MM.1S (cell line): ENCODE data around the gene ADCY9.

ENCODE experiments used
- DNase-seq: peaks from one replicate; pipeline ENCODE4 v3.0.0-alpha.2; 2015
- H2AFZ ChIP-seq: fragments of 300-600 bp; sonication (generic); 2 replicates; pipeline ENCODE4 v1.6.0; 2016; ENCODE audit warnings: antibody characterized with exemption, low read length
- H3F3A ChIP-seq: fragments of 300-600 bp; sonication (generic); 2 replicates; pipeline ENCODE4 v1.6.1; 2016; ENCODE audit warnings: mild to moderate bottlenecking, antibody characterized with exemption, low read length, moderate library complexity, mixed read lengths; ENCODE audit not compliant: insufficient read depth
- H3K27ac ChIP-seq: fragments of 300-600 bp; sonication (generic); 2 replicates; pipeline ENCODE4 v1.5.1; 2016; ENCODE audit warnings: mild to moderate bottlenecking, low read length
- H3K27me3 ChIP-seq: fragments of 300-600 bp; sonication (generic); replicated peaks from 2 replicates; pipeline ENCODE4 v1.6.0; 2016; ENCODE audit warnings: low read length; ENCODE audit not compliant: insufficient read depth
- H3K36me3 ChIP-seq: fragments of 300-600 bp; sonication (generic); replicated peaks from 2 replicates; pipeline ENCODE4 v1.6.1; 2016; ENCODE audit warnings: mild to moderate bottlenecking, low read length, mixed read lengths; ENCODE audit not compliant: insufficient read depth
- H3K4me1 ChIP-seq: fragments of 300-600 bp; sonication (generic); 2 replicates; pipeline ENCODE4 v1.6.1; 2016; ENCODE audit warnings: low read length, mixed read lengths
- H3K4me2 ChIP-seq: fragments of 300-600 bp; sonication (generic); 2 replicates; pipeline ENCODE4 v1.6.0; 2016; ENCODE audit warnings: low read depth, low read length
- H3K4me3 ChIP-seq: fragments of 300-600 bp; sonication (generic); 2 replicates; pipeline ENCODE4 v1.5.1; 2016; ENCODE audit warnings: low read length, mixed read lengths
- H3K79me2 ChIP-seq: fragments of 300-600 bp; sonication (generic); 2 replicates; pipeline ENCODE4 v1.6.1; 2016; ENCODE audit warnings: mixed run types, low read length, mixed read lengths
- H3K9ac ChIP-seq: fragments of 300-600 bp; sonication (generic); 2 replicates; pipeline ENCODE4 v1.6.1; 2016; ENCODE audit warnings: low read length, mixed read lengths
- H3K9me2 ChIP-seq: fragments of 300-600 bp; sonication (generic); replicated peaks from 2 replicates; pipeline ENCODE4 v1.6.1; 2016; ENCODE audit warnings: mild to moderate bottlenecking, low read length, mixed read lengths; ENCODE audit not compliant: insufficient read depth
- H3K9me3 ChIP-seq: fragments of 300-600 bp; sonication (generic); replicated peaks from 2 replicates; pipeline ENCODE4 v1.6.1; 2016; ENCODE audit warnings: mild to moderate bottlenecking, low read length, mixed read lengths; ENCODE audit not compliant: insufficient read depth
- H4K20me1 ChIP-seq: fragments of 300-600 bp; sonication (generic); 2 replicates; pipeline ENCODE4 v1.6.1; 2016; ENCODE audit warnings: mild to moderate bottlenecking, low read length, moderate library complexity, mixed read lengths; ENCODE audit not compliant: insufficient read depth
- EZH2 ChIP-seq: fragments of 300-600 bp; sonication (generic); optimal IDR thresholded peaks from 2 replicates; pipeline ENCODE3; 2017; ENCODE audit warnings: low read depth, mild to moderate bottlenecking, antibody characterized with exemption, low read length, mixed read lengths
- EZH2phosphoT487 ChIP-seq: fragments of 300-600 bp; sonication (generic); IDR thresholded peaks from 2 replicates; pipeline ENCODE4 v1.6.1; 2018; ENCODE audit warnings: antibody characterized with exemption, low read length
- TF ChIP-seq, protein P1 (sequence below): fragments of 300-600 bp; sonication (generic); IDR thresholded peaks from 2 replicates; pipeline ENCODE4 v1.5.1; 2016; ENCODE audit warnings: antibody characterized with exemption, low read length, mixed read lengths

The ADCY9 gene

DNA sequence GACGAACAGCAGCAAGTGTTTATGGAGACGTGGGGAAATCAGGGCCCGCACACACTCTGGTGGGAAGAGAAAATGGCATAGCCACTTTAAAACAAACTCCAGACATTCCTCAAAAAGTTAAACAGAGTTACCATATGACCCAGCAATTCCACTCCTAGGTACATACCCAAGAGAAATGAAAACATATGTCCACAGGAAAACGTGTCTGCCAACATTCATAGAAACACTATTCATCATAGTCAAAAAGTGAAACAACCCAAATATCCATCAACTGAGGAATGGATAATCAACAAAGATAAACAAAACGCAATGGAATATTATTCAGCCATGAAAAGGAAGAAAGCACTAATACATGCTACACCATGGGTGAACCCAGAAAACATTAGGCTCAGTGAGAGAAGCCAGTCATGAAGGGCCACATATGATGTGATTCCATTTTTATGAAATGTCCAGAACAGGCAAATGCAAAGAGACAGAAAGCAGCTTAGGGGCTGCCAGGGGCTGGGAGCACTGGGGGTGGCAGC is 32.8 kb downstream of the ADCY9 start:
- H3K9me3 ChIP-seq, result no peaks in the 10 kb centered on the region
- H3K27me3 ChIP-seq, result peaks cover 7% of the 10 kb centered on the region; the same call in 1 of the 2 replicates
- H3K36me3 ChIP-seq, result no peaks in the 10 kb centered on the region
- H3K4me1 ChIP-seq, result no peaks in the 10 kb centered on the region
- no peak overlapping the region for H3K4me2 ChIP-seq
- DNase-seq, result no peak
- TF ChIP-seq EZH2 (no peak), EZH2phosphoT487 (no peak)
- TF ChIP-seq, protein P1, sequence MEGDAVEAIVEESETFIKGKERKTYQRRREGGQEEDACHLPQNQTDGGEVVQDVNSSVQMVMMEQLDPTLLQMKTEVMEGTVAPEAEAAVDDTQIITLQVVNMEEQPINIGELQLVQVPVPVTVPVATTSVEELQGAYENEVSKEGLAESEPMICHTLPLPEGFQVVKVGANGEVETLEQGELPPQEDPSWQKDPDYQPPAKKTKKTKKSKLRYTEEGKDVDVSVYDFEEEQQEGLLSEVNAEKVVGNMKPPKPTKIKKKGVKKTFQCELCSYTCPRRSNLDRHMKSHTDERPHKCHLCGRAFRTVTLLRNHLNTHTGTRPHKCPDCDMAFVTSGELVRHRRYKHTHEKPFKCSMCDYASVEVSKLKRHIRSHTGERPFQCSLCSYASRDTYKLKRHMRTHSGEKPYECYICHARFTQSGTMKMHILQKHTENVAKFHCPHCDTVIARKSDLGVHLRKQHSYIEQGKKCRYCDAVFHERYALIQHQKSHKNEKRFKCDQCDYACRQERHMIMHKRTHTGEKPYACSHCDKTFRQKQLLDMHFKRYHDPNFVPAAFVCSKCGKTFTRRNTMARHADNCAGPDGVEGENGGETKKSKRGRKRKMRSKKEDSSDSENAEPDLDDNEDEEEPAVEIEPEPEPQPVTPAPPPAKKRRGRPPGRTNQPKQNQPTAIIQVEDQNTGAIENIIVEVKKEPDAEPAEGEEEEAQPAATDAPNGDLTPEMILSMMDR, result no peak
- no peak overlapping the region for H3K4me3 ChIP-seq
- no peaks in the 10 kb centered on the region for H3F3A ChIP-seq
- no peaks in the 10 kb centered on the region for H3K79me2 ChIP-seq
- H3K9ac ChIP-seq, result no peak overlapping the region
- H3K27ac ChIP-seq, result no peak overlapping the region
- no peaks in the 10 kb centered on the region for H3K9me2 ChIP-seq
- no peak overlapping the region for H2AFZ ChIP-seq
- H4K20me1 ChIP-seq, result no peaks in the 10 kb centered on the region

DNA sequence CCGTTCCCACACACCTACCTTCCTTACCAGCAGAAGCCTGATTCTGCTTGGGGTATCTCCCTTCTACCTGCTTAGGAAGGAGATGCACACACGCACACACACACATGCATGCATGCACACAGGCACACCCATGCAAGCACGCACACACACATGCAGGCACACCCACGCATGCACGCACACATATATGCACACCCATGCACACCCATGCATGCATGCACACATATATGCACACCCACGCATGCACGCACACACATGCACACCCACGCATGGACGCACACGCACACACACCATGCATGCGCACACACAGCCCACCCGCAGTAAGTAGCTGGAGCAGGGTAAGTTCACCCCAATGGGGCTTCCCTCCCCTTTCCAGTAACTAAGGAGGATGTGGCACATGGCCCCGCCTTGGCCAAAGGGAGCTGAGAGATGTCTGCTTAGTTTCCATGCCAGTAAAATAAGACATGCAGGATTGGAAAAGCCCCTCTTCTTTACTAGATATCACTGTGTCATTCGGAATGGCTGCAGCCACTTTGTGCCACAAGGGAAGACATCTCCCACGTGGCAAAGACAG is 33.7 kb downstream of the ADCY9 start:
- no peak overlapping the region for H3K4me2 ChIP-seq
- H3K4me1 ChIP-seq, result no peaks in the 10 kb centered on the region
- H3K9me3 ChIP-seq, result no peaks in the 10 kb centered on the region
- H3F3A ChIP-seq, result no peaks in the 10 kb centered on the region
- H3K9ac ChIP-seq, result no peak overlapping the region
- H3K4me3 ChIP-seq, result no peak overlapping the region
- H3K79me2 ChIP-seq, result no peaks in the 10 kb centered on the region
- H3K27ac ChIP-seq, result no peak overlapping the region
- no peak for TF ChIP-seq EZH2phosphoT487
- no peak for TF ChIP-seq EZH2
- TF ChIP-seq, protein P1, result no peak
- H3K27me3 ChIP-seq, result no peaks in the 10 kb centered on the region; the same call in 1 of the 2 replicates
- no peaks in the 10 kb centered on the region for H4K20me1 ChIP-seq
- H3K9me2 ChIP-seq, result no peaks in the 10 kb centered on the region
- no peak overlapping the region for H2AFZ ChIP-seq
- H3K36me3 ChIP-seq, result no peaks in the 10 kb centered on the region
- DNase-seq, result no peak

DNA sequence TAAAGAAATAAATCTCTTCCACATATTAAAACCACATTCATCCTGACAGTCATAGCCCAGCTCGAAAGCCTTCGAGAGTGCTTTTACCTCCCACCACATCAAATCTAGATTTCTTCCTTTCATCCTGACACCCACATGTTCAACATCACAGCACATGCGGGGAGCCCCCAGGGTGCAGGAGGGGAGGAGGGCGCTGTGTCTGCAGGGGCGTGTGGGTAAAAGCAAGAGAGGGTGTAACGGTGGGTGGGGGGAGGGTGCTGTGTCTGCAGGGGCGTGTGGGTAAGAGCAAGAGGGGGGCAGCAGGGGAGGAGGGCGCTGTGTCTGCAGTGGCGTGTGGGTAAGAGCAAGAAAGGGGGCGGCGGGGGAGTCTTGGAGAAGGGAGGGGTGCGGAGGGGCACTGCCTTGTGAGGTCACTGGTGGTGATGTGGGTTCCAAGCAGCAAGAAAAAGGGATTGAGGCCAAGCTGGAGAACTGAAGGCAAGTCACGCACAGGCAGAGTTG is 34.7 kb downstream of the ADCY9 start:
- Histone ChIP-seq H2AFZ (no peak overlapping the region), H3K36me3 (no peaks in the 10 kb centered on the region), H4K20me1 (no peaks in the 10 kb centered on the region), H3K4me1 (no peaks in the 10 kb centered on the region), H3K4me2 (no peak overlapping the region), H3K9me3 (no peaks in the 10 kb centered on the region), H3K9ac (no peak overlapping the region), H3K27me3 (no peaks in the 10 kb centered on the region; the same call in 1 of the 2 replicates), H3F3A (no peaks in the 10 kb centered on the region), H3K79me2 (no peaks in the 10 kb centered on the region), H3K9me2 (no peaks in the 10 kb centered on the region), H3K27ac (no peak overlapping the region), H3K4me3 (no peak overlapping the region)
- DNase-seq, result no peak
- TF ChIP-seq EZH2, result no peak

DNA sequence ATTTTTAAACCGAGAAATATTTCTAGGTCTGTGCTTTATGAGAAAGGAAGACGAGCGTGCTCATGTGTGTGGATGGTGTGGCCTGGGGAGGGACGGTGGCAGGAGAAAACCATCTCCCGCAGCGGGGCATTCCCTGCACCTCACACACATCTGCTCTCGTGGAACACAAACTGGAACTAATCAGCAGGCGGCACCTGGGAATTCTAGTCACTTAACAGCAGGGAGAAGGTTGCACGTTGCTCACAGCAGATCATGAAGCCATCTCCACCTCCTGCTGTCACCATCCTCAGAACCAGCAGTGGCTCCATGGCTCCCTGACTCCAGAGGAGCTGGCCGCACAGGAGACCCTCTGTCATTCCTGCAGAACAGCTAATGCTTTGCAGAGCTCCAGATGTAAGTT is 35.2 kb downstream of the ADCY9 start:
- Histone ChIP-seq H3K27ac (no peak overlapping the region), H2AFZ (no peak overlapping the region), H3K27me3 (no peaks in the 10 kb centered on the region; the same call in 1 of the 2 replicates), H3K36me3 (no peaks in the 10 kb centered on the region), H4K20me1 (no peaks in the 10 kb centered on the region), H3K9ac (no peak overlapping the region), H3K79me2 (no peaks in the 10 kb centered on the region), H3F3A (no peaks in the 10 kb centered on the region), H3K4me3 (no peak overlapping the region), H3K4me1 (no peaks in the 10 kb centered on the region), H3K9me2 (no peaks in the 10 kb centered on the region), H3K9me3 (no peaks in the 10 kb centered on the region), H3K4me2 (no peak overlapping the region)
- DNase-seq, result no peak
- TF ChIP-seq, protein P1, result no peak
- TF ChIP-seq EZH2, result no peak
- TF ChIP-seq EZH2phosphoT487, result no peak
